Measurements from ENCODE around the gene PLXDC1. TPM values are rescaled to one million over a fixed set of nuclear protein-coding genes. Genes with fewer than 3 reads are reported as not detected.

PLXDC1 gene
- total RNA-seq, 1 donor from 2014 or later = 2.5 TPM

GRCh38 chr17:39064819-39065218 lies 86.6 kb downstream of the PLXDC1 start:
- no peaks in the 10 kb centered on the region for H3K9me3 Mint-ChIP-seq
- no peaks in the 10 kb centered on the region for H3K36me3 Mint-ChIP-seq
- Histone ChIP-seq H3K4me3 (no peak overlapping the region), H3K27me3 (no peaks in the 10 kb centered on the region), H4K20me1 (ENCODE audit: low read depth) (no peaks in the 10 kb centered on the region), H3K27ac (no peak overlapping the region), H3K9ac (no peak overlapping the region), H3K79me2 (ENCODE audit: low read depth) (no peaks in the 10 kb centered on the region), H2AFZ (replicated peaks) (no peak overlapping the region), H3F3A (ENCODE audit: low read depth) (peaks cover 4% of the 10 kb centered on the region), H3K36me3 (no peaks in the 10 kb centered on the region), H3K9me3 (ENCODE audit: low read depth) (no peaks in the 10 kb centered on the region), H3K4me1 (peaks cover 13% of the 10 kb centered on the region), H3K4me2 (no peak overlapping the region)
- H3K4me1 Mint-ChIP-seq = peaks cover 23% of the 10 kb centered on the region
- TF ChIP-seq EZH2phosphoT487 (IDR thresholded peaks at IDR 0.05) (no peak), CTCF (IDR thresholded peaks at IDR 0.05) (no peak), EZH2 (IDR thresholded peaks at IDR 0.05) (no peak)
- H3K27ac Mint-ChIP-seq = no peak overlapping the region
- DNase-seq (ENCODE audit: low spot score) = no peak
- peak overlapping the region; percentile 27 for H3K4me3 Mint-ChIP-seq
- H3K27me3 Mint-ChIP-seq (ENCODE audit: insufficient read depth, low read depth) = peaks cover 2% of the 10 kb centered on the region

- Histone ChIP-seq H3F3A (ENCODE audit: low read depth) (peaks cover 4% of the 10 kb centered on the region), H3K27ac (no peak overlapping the region), H3K27me3 (no peaks in the 10 kb centered on the region), H4K20me1 (ENCODE audit: low read depth) (no peaks in the 10 kb centered on the region), H3K4me1 (peaks cover 13% of the 10 kb centered on the region), H3K4me3 (no peak overlapping the region), H3K4me2 (no peak overlapping the region), H3K36me3 (no peaks in the 10 kb centered on the region), H3K9me3 (ENCODE audit: low read depth) (no peaks in the 10 kb centered on the region), H3K9ac (no peak overlapping the region), H2AFZ (replicated peaks) (no peak overlapping the region), H3K79me2 (ENCODE audit: low read depth) (no peaks in the 10 kb centered on the region)
- Mint-ChIP-seq H3K4me3 (peak overlapping the region; percentile 27), H3K9me3 (no peaks in the 10 kb centered on the region), H3K27me3 (ENCODE audit: insufficient read depth, low read depth) (peaks cover 2% of the 10 kb centered on the region), H3K36me3 (no peaks in the 10 kb centered on the region), H3K27ac (no peak overlapping the region), H3K4me1 (peaks cover 21% of the 10 kb centered on the region)
- no peak for DNase-seq (ENCODE audit: low spot score)
- TF ChIP-seq EZH2 (IDR thresholded peaks at IDR 0.05) = no peak
- no peak for TF ChIP-seq CTCF (IDR thresholded peaks at IDR 0.05)
- no peak for TF ChIP-seq EZH2phosphoT487 (IDR thresholded peaks at IDR 0.05)
Observed at GRCh38 chr17:39064374-39064773, 87.1 kb downstream of the PLXDC1 start.

GRCh38 chr17:39063681-39064069 lies 87.8 kb downstream of the PLXDC1 start:
- Mint-ChIP-seq H3K27ac (no peak overlapping the region), H3K4me1 (peaks cover 21% of the 10 kb centered on the region), H3K27me3 (ENCODE audit: insufficient read depth, low read depth) (peaks cover 2% of the 10 kb centered on the region), H3K4me3 (no peak overlapping the region), H3K9me3 (no peaks in the 10 kb centered on the region), H3K36me3 (no peaks in the 10 kb centered on the region)
- Histone ChIP-seq H3K27ac (no peak overlapping the region), H3K79me2 (ENCODE audit: low read depth) (no peaks in the 10 kb centered on the region), H3K9me3 (ENCODE audit: low read depth) (no peaks in the 10 kb centered on the region), H2AFZ (replicated peaks) (no peak overlapping the region), H4K20me1 (ENCODE audit: low read depth) (no peaks in the 10 kb centered on the region), H3K4me2 (no peak overlapping the region), H3K27me3 (no peaks in the 10 kb centered on the region), H3K36me3 (no peaks in the 10 kb centered on the region), H3K4me1 (peaks cover 13% of the 10 kb centered on the region), H3K4me3 (no peak overlapping the region), H3K9ac (no peak overlapping the region), H3F3A (ENCODE audit: low read depth) (peaks cover 5% of the 10 kb centered on the region)
- TF ChIP-seq EZH2 (IDR thresholded peaks at IDR 0.05) (no peak), CTCF (IDR thresholded peaks at IDR 0.05) (no peak), EZH2phosphoT487 (IDR thresholded peaks at IDR 0.05) (no peak)
- no peak for DNase-seq (ENCODE audit: low spot score)

Data from neural progenitor cell (in vitro differentiated cells).